Esophagus (tissue), 2 donors: ENCODE data around the gene TOPBP1. TPM values are rescaled to one million over a fixed set of nuclear protein-coding genes. Genes with fewer than 3 reads are reported as not detected.

Experiments used
- H3K27ac ChIP-seq, 2 donors: one replicate each; pipeline ENCODE4 v1.5.1; 2013; ENCODE audit warnings: low read depth in 2 of 2, mild to moderate bottlenecking in 2 of 2, inconsistent platforms in 1 of 2, low read length in 1 of 2, moderate library complexity in 1 of 2
- H3K27me3 ChIP-seq, 2 donors: one replicate each; pipeline ENCODE4 v1.6.1; 2013; ENCODE audit warnings: low read length in 2 of 2, control low read depth in 1 of 2, mild to moderate bottlenecking in 1 of 2; ENCODE audit not compliant: insufficient read depth in 2 of 2, control insufficient read depth in 1 of 2
- H3K36me3 ChIP-seq, 2 donors: one replicate each; pipeline ENCODE4 v1.6.1; 2013; ENCODE audit warnings: low read length in 1 of 2; ENCODE audit not compliant: control insufficient read depth in 2 of 2, insufficient read depth in 2 of 2
- H3K4me1 ChIP-seq, 2 donors: one replicate each; pipeline ENCODE4 v1.6.1; 2013; ENCODE audit warnings: low read length in 1 of 2; ENCODE audit not compliant: control insufficient read depth in 2 of 2, insufficient read depth in 2 of 2
- H3K4me3 ChIP-seq, 2 donors: one replicate each; pipeline ENCODE4 v1.5.1; 2013; ENCODE audit warnings: low read length in 2 of 2, mild to moderate bottlenecking in 2 of 2, low read depth in 1 of 2, moderate library complexity in 1 of 2
- H3K9me3 ChIP-seq, 2 donors: one replicate each; pipeline ENCODE4 v1.6.1; 2013; ENCODE audit warnings: mild to moderate bottlenecking in 2 of 2, low read depth in 1 of 2, low read length in 1 of 2, moderate library complexity in 1 of 2; ENCODE audit not compliant: control insufficient read depth in 2 of 2, insufficient read depth in 1 of 2
- WGBS, 2 donors: extraction: QIAGEN DNeasy Blood & Tissue Kit; methylation state at CpG; one replicate each; pipeline ENCODE4 v1.1.7; 2013; 5-methylcytosine and 5-hydroxymethylcytosine counted together
- polyA plus RNA-seq, 2 donors: library from polyadenylated mRNA; stranded (reverse); fragments of 200-250 nt; gene quantifications; one replicate each; pipeline ENCODE4 v1.2.3, GENCODE V29; 2013
- donor health status: healthy with polysubstance abuse.
- donor health status: Bipolar disorder and iron deficiency.

Gene TOPBP1
- polyA plus RNA-seq, 2 donors, result 8.3 to 10.0 TPM

GRCh38 chr3:133662278-133662651 lies 524 bp upstream of the TOPBP1 start:
- H3K4me3 ChIP-seq, result peak overlapping the region; percentile 87 to 91
- WGBS, 2 donors, result 1 to 10% methylated on average over 7 of the region's 7 CpGs

DNA sequence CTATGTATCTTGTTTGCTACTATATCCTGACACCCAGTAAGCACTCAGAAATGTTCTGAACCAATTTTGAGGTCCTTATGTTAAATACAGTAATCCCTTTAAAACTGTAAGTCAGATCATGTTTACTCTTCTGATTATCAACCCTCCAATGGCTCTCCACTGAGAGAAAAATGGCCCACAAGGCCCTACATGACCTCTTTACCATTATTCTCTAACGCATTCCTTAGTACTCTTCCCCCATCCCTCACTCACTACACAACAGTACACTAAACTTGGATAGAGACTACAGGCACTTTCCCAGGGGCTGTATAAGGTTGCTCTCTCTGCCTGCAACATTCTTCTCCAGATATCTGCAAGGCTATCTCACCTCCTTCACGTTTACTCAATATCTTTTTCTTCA lies 1.9 kb downstream of the TOPBP1 start:
- Histone ChIP-seq H3K27ac (no peak overlapping the region), H3K9me3 (no peaks in the 10 kb centered on the region), H3K27me3 (no peaks in the 10 kb centered on the region), H3K36me3 (peaks cover 0 to 3% of the 10 kb centered on the region in 2 donors), H3K4me3 (no peak overlapping the region), H3K4me1 (no peaks in the 10 kb centered on the region)
- 66 to 71% methylated on average over 2 of the region's 2 CpGs for WGBS, 2 donors

More at GRCh38 chr3:133662278-133662651, 524 bp upstream of the TOPBP1 start:
- H3K9me3 ChIP-seq, result no peaks in the 10 kb centered on the region
- H3K27me3 ChIP-seq, result no peaks in the 10 kb centered on the region
- H3K36me3 ChIP-seq, result peaks cover 0 to 3% of the 10 kb centered on the region in 2 donors
- H3K4me1 ChIP-seq, result no peaks in the 10 kb centered on the region
- peak overlapping the region; percentile 29 to 55 for H3K27ac ChIP-seq

DNA sequence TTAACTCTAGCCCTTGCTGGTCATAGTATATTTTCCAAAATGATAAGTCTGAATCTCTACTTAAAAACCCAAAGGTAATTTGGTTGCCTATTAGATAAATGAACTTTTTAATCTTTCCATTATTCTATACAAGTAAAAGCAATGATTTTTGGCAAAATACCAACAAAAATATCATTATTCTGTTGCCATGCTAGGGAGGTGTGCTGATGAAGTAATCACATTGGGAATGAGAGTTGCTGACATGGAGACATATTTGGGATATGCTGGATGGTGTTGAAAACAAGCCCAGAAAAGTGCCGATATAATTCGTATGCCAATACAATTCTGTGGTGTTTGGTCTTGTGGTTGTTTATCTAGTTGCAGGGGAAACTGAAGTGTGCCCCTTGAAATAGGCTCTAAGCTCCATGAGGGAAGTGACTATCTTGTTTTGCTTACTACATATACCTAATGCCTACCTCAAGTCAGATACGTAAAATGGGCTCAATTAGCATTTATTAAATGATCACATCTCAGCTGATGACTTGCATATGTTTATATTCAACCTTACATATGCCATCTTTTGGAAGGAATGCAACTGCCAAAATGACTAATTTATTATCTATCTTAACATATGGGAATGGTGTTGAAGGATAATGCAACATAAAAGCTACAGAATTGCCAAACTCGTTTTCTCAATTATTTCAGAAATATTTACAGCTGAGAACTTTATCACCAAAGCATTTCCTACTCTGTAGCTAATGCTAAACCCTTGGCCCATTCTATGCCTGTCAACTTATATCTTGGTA lies 5.8 kb downstream of the TOPBP1 start:
- H3K4me1 ChIP-seq, result no peaks in the 10 kb centered on the region
- H3K27me3 ChIP-seq, result no peaks in the 10 kb centered on the region
- peaks cover 0 to 3% of the 10 kb centered on the region in 2 donors for H3K36me3 ChIP-seq
- H3K9me3 ChIP-seq, result no peaks in the 10 kb centered on the region
- H3K4me3 ChIP-seq, result no peak overlapping the region
- 92% methylated on average over 4 of the region's 4 CpGs for WGBS, 2 donors
- H3K27ac ChIP-seq, result no peak overlapping the region

- H3K27ac ChIP-seq, result no peak overlapping the region
- H3K4me1 ChIP-seq, result no peaks in the 10 kb centered on the region
- no peaks in the 10 kb centered on the region for H3K9me3 ChIP-seq
- 81 to 85% methylated on average over 4 of the region's 4 CpGs for WGBS, 2 donors
- H3K27me3 ChIP-seq, result no peaks in the 10 kb centered on the region
- no peak overlapping the region for H3K4me3 ChIP-seq
- no peaks in the 10 kb centered on the region for H3K36me3 ChIP-seq
Measured at GRCh38 chr3:133649486-133650068, 12.2 kb downstream of the TOPBP1 start.

GRCh38 chr3:133644768-133645167 lies 17.0 kb downstream of the TOPBP1 start:
- H3K36me3 ChIP-seq, result peaks cover 0 to 3% of the 10 kb centered on the region in 2 donors
- no peaks in the 10 kb centered on the region for H3K9me3 ChIP-seq
- H3K27me3 ChIP-seq, result no peaks in the 10 kb centered on the region
- no peak overlapping the region for H3K4me3 ChIP-seq
- H3K27ac ChIP-seq, result no peak overlapping the region
- H3K4me1 ChIP-seq, result no peaks in the 10 kb centered on the region
- WGBS, 2 donors, result 94 to 98% methylated on average over 1 of the region's 1 CpG

DNA sequence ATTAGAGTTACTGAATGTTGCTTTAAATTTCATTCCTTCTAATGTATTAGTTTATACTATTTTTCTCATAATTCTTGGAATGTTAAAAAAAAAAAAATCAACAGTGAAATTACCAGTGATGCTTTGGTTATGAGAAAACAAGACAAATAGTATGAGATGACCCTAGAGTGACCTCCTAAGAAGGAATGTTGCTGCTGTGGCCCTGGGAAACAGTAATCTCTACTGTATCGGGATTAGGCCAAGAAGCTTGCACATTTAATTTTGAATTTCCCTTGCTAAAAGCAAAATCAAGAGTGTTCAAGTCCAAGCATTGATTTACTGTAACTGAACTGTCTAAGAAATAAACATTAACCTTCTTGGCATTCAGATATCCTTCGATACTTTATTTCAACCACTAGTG lies 18.1 kb downstream of the TOPBP1 start:
- Histone ChIP-seq H3K9me3 (no peaks in the 10 kb centered on the region), H3K27me3 (no peaks in the 10 kb centered on the region), H3K4me1 (no peaks in the 10 kb centered on the region), H3K27ac (no peak overlapping the region), H3K36me3 (peaks cover 0 to 3% of the 10 kb centered on the region in 2 donors), H3K4me3 (no peak overlapping the region)
- WGBS, 2 donors, result 87 to 93% methylated on average over 2 of the region's 2 CpGs

DNA sequence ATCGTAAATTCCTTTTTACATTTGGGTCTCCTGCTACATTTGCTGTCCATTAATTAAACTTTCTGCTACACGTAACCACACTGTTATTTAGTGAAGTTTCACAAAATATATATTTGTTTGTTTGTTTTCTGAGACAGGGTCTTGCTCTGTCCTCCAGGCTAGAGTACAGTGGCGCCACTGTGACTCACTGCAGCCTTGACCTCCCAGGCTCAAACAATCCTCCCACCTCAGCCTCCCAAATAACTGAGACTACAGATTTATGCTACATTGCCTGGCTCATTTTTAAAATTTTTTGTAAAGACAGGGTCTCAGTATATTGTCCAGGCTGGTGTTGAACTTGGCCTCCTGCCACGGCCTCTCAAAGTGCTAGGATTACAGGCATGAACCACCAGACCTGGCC lies 20.5 kb downstream of the TOPBP1 start:
- Histone ChIP-seq H3K27ac (no peak overlapping the region), H3K36me3 (peaks cover 0 to 3% of the 10 kb centered on the region in 2 donors), H3K27me3 (no peaks in the 10 kb centered on the region), H3K4me1 (no peaks in the 10 kb centered on the region), H3K9me3 (no peaks in the 10 kb centered on the region), H3K4me3 (no peak overlapping the region)
- WGBS, 2 donors, result 95% methylated on average over 4 of the region's 4 CpGs

DNA sequence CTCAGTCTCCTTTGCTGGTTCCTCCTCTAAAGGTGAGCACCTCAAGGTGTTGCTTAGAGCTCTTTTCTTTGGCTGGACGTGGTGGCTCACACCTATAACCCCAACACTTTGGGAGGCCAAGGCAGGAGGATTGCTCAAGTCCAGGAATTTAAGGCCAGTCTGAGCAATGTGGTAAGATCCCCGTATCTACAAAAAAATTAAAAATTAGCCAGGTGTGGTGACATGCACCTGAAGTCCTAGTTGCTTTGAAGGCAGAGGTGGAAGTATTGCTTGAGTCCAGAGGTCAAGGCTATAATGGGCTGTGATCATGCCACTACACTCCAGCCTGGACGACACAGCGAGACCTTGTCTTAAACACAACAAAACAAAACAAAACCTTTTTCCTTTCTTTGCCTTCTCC lies 28.3 kb downstream of the TOPBP1 start:
- peaks cover 0 to 10% of the 10 kb centered on the region in 2 donors for H3K36me3 ChIP-seq
- no peak overlapping the region for H3K4me3 ChIP-seq
- H3K27me3 ChIP-seq, result no peaks in the 10 kb centered on the region
- H3K4me1 ChIP-seq, result no peaks in the 10 kb centered on the region
- no peaks in the 10 kb centered on the region for H3K9me3 ChIP-seq
- 82 to 97% methylated on average over 4 of the region's 4 CpGs for WGBS, 2 donors
- H3K27ac ChIP-seq, result no peak overlapping the region

GRCh38 chr3:133629146-133629545 lies 32.6 kb downstream of the TOPBP1 start:
- Histone ChIP-seq H3K4me3 (no peak overlapping the region), H3K4me1 (no peaks in the 10 kb centered on the region), H3K27ac (no peak overlapping the region), H3K27me3 (no peaks in the 10 kb centered on the region), H3K9me3 (no peaks in the 10 kb centered on the region), H3K36me3 (peaks cover 0 to 5% of the 10 kb centered on the region in 2 donors)
- WGBS, 2 donors, result 81 to 92% methylated on average over 2 of the region's 2 CpGs

DNA sequence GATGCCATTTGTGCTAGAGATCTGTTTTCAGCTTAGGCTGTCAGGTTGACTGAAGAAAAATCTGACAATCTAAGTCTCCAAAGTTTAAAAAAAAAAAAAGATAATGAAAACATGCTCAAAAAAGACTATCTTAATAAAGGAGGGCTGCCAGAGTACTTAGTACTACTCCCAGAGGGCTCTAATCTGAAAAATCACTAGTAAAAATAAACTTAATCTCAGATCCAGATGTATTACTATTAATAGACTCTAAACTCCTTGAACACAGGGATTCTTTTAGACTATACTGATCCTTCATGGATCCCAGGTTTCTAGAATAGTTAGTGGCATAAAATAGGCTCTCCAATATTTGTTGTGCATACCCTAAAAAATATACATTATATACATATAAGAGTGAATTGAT lies 34.0 kb downstream of the TOPBP1 start:
- Histone ChIP-seq H3K4me1 (no peaks in the 10 kb centered on the region), H3K27ac (no peak overlapping the region), H3K4me3 (no peak overlapping the region), H3K36me3 (peaks cover 0 to 7% of the 10 kb centered on the region in 2 donors), H3K9me3 (no peaks in the 10 kb centered on the region), H3K27me3 (no peaks in the 10 kb centered on the region)
